Left lung (tissue), 10 donors: ENCODE results near the gene SKIL. TPM values are rescaled to one million over a fixed set of nuclear protein-coding genes. Genes with fewer than 3 reads are reported as not detected.

Experiments
- ATAC-seq: fragments of 200-7000 bp; cut with Tn5 transposase; one replicate; pipeline ENCODE4 v1.9.1; 2020; ENCODE audit warnings: moderate library complexity
- DNase-seq, 4 donors: peaks; one replicate each; pipeline ENCODE4 v3.0.0-alpha.2; 2013 to 2020
- H3K27ac ChIP-seq, 2 donors: fragments of 200-600 bp; sonication (generic) in 1 of 2; one replicate each; pipeline versions ENCODE4 v1.5.0 to v1.8.0; 2020 to 2021
- H3K27me3 ChIP-seq, 2 donors: fragments of 200-600 bp; sonication (generic) in 1 of 2; one replicate each; pipeline versions ENCODE4 v1.5.0 to v1.8.0; 2020 to 2021
- H3K36me3 ChIP-seq, 2 donors: fragments of 200-600 bp; sonication (generic) in 1 of 2; one replicate each; pipeline versions ENCODE4 v1.5.0 to v1.8.0; 2020 to 2021
- H3K4me1 ChIP-seq, 2 donors: fragments of 200-600 bp; one replicate each; pipeline ENCODE4 v1.8.0; 2021
- H3K4me3 ChIP-seq, 2 donors: fragments of 200-600 bp; sonication (generic) in 1 of 2; one replicate each; pipeline versions ENCODE4 v1.5.0 to v1.8.0; 2020 to 2021; ENCODE audit warnings: mild to moderate bottlenecking in 1 of 2
- H3K9me3 ChIP-seq, 2 donors: fragments of 200-600 bp; sonication (generic) in 1 of 2; one replicate each; pipeline versions ENCODE4 v1.5.0 to v1.8.0; 2020 to 2021
- CTCF ChIP-seq, 2 donors: fragments of 200-600 bp; sonication (generic) in 1 of 2; IDR thresholded peaks; one replicate each; pipeline versions ENCODE4 v1.5.0 to v1.8.0; 2021; ENCODE audit warnings: antibody characterized with exemption in 2 of 2
- intact Hi-C, 2 donors: fragments of 100-400 bp; cut with DNase I; formaldehyde crosslinking; loops; one replicate each; pipeline versions ENCODE4 v1.11.2 to v1.14.2; 2022
- polyA plus RNA-seq, 6 donors: library from polyadenylated mRNA; unstranded; fragments of 120-200 nt; gene quantifications; one replicate each; pipeline ENCODE4 v1.2.1, GENCODE V29; 2013; ENCODE audit not compliant: insufficient read length in 6 of 6
- total RNA-seq, 2 donors: library from RNA; stranded (reverse); fragmentation: NEBNext Ultra II Directional; extraction: Animal tissue kit (Norgen Biotek cat#: 25700); gene quantifications; one replicate each; pipeline ENCODE4 v1.2.1, GENCODE V29; 2021
- donor health status: DM: no; HTN: yes; CAD: no.
- donor health status: DM: no; HTN: no; CAD: no.

The SKIL gene
- total and polyA plus RNA-seq, 8 donors = 49.7 to 109 (median 58.7) TPM

GRCh38 chr3:170386468-170386867 is 29.0 kb downstream of the SKIL start:
- Histone ChIP-seq H3K9me3 (no peaks in the 10 kb centered on the region), H3K27me3 (no peaks in the 10 kb centered on the region), H3K36me3 (peaks cover 0 to 97% of the 10 kb centered on the region in 2 donors), H3K4me1 (no peaks in the 10 kb centered on the region), H3K4me3 (no peak overlapping the region), H3K27ac (no peak overlapping the region)
- no peak for TF ChIP-seq CTCF (IDR thresholded peaks at IDR 0.05)
- intact Hi-C loops = no loop called here
- no peak for DNase-seq
- ATAC-seq = no peak

- Histone ChIP-seq H3K9me3 (no peaks in the 10 kb centered on the region), H3K4me3 (no peak overlapping the region), H3K27ac (no peak overlapping the region), H3K36me3 (peaks cover 0 to 95% of the 10 kb centered on the region in 2 donors), H3K4me1 (no peaks in the 10 kb centered on the region), H3K27me3 (no peaks in the 10 kb centered on the region)
- intact Hi-C loops = no loop called here
- no peak for TF ChIP-seq CTCF (IDR thresholded peaks at IDR 0.05)
- no peak for ATAC-seq
- no peak for DNase-seq
Measured at GRCh38 chr3:170387950-170388349, 30.4 kb downstream of the SKIL start.

- Histone ChIP-seq H3K4me1 (no peaks in the 10 kb centered on the region), H3K9me3 (no peaks in the 10 kb centered on the region), H3K27ac (no peak overlapping the region), H3K36me3 (peaks cover 0 to 70% of the 10 kb centered on the region in 2 donors), H3K27me3 (no peaks in the 10 kb centered on the region), H3K4me3 (no peak overlapping the region)
- ATAC-seq (no peak), DNase-seq (no peak)
- intact Hi-C loops = no loop called here
- TF ChIP-seq CTCF (IDR thresholded peaks at IDR 0.05) = no peak
Measured at GRCh38 chr3:170391108-170391507, 33.6 kb downstream of the SKIL start.

- DNase-seq = no peak
- peaks cover 0 to 20% of the 10 kb centered on the region in 2 donors for H3K36me3 ChIP-seq
- H3K4me3 ChIP-seq = no peak overlapping the region
- TF ChIP-seq CTCF (IDR thresholded peaks at IDR 0.05) = no peak
- no peaks in the 10 kb centered on the region for H3K9me3 ChIP-seq
- intact Hi-C loops = no loop called here
- H3K4me1 ChIP-seq = no peaks in the 10 kb centered on the region
- H3K27ac ChIP-seq = no peak overlapping the region
- no peak for ATAC-seq
- no peaks in the 10 kb centered on the region for H3K27me3 ChIP-seq
Measured at GRCh38 chr3:170397685-170398084, 40.2 kb downstream of the SKIL start.

- intact Hi-C loops = loop anchor here in 1 of 2 donors (5.0 kb wide), 1 partner anchor 407 kb away; no protein-coding TSS in a partner anchor
- Histone ChIP-seq H3K36me3 (no peaks in the 10 kb centered on the region), H3K4me1 (no peaks in the 10 kb centered on the region), H3K27ac (no peak overlapping the region), H3K4me3 (no peak overlapping the region), H3K9me3 (no peaks in the 10 kb centered on the region), H3K27me3 (no peaks in the 10 kb centered on the region)
- ATAC-seq = no peak
- DNase-seq = no peak
- no peak for TF ChIP-seq CTCF (IDR thresholded peaks at IDR 0.05)
Measured at GRCh38 chr3:170405101-170405500, 47.6 kb downstream of the SKIL start.
